GM21390 (cell line): Measurements from ENCODE around the gene KRTAP20-3.

Experiments
- ATAC-seq: cut with Tn5 transposase; IDR thresholded peaks from one replicate; pipeline ENCODE4 v1.9.1; 2021; ENCODE audit not compliant: unreplicated experiment

Gene KRTAP20-3

GRCh38 chr21:30680586-30680985, 37.9 kb downstream of the KRTAP20-3 start:
- ATAC-seq = no peak

GRCh38 chr21:30684506-30684905, 41.8 kb downstream of the KRTAP20-3 start:
- ATAC-seq = no peak

- ATAC-seq = no peak
Observed at GRCh38 chr21:30689822-30690221, 47.2 kb downstream of the KRTAP20-3 start.
